K562 (cell line): ENCODE results near the gene SLAMF9. TPM values are rescaled to one million over a fixed set of nuclear protein-coding genes. Genes with fewer than 3 reads are reported as not detected.

Source experiments
- FIP1L1 ChIP-seq: fragments of 200-400 bp; formaldehyde crosslinking; IDR thresholded peaks from 2 replicates; pipeline ENCODE4 v1.6.1; 2018; ENCODE audit warnings: mild to moderate bottlenecking, low read depth, low read length; ENCODE audit not compliant: poor library complexity, severe bottlenecking
- FOXA3 ChIP-seq, 2 experiments: fragments of 450-650 bp in 1 of 2; sonication (generic) in 1 of 2; formaldehyde crosslinking; IDR thresholded peaks in 1 of 2; conservative IDR thresholded peaks in 1 of 2; 2 replicates each; pipeline versions ENCODE4 v1.4.0 to v1.8.0; 2020 to 2022; ENCODE audit warnings: mild to moderate bottlenecking in 2 of 2, missing genetic modification reagents in 1 of 2
- FOXK2 ChIP-seq, 2 experiments: fragments of 450-650 bp; IDR thresholded peaks in 1 of 2; conservative IDR thresholded peaks in 1 of 2; 2 replicates each; pipeline ENCODE4 v1.6.1; 2016; ENCODE audit warnings: low read depth in 2 of 2, mild to moderate bottlenecking in 1 of 2
- MTA1 ChIP-seq: fragments of 450-650 bp; IDR thresholded peaks from 2 replicates; pipeline ENCODE4 v1.6.1; 2017; ENCODE audit warnings: borderline replicate concordance
- NCOA6 ChIP-seq: fragments of 450-650 bp; IDR thresholded peaks from 2 replicates; pipeline ENCODE4 v1.6.1; 2017; ENCODE audit warnings: mild to moderate bottlenecking
- TAF1 ChIP-seq: IDR thresholded peaks from 2 replicates; pipeline ENCODE4 v1.6.1; 2011; ENCODE audit warnings: mild to moderate bottlenecking, low read length, moderate library complexity; ENCODE audit not compliant: insufficient read depth, control insufficient read depth, severe bottlenecking; ENCODE audit errors: extremely low read depth
- TAF7 ChIP-seq: fragments of 450-650 bp; IDR thresholded peaks from 2 replicates; pipeline ENCODE4 v1.6.1; 2016; ENCODE audit warnings: missing genetic modification characterization, missing compliant biosample characterization
- TRIM28 ChIP-seq: fragments of 450-650 bp; IDR thresholded peaks from 2 replicates; pipeline ENCODE4 v1.6.1; 2017
- ZFP1 ChIP-seq: fragments of 450-650 bp; formaldehyde crosslinking; IDR thresholded peaks from 2 replicates; pipeline ENCODE4 v1.4.0; 2020; ENCODE audit warnings: mild to moderate bottlenecking, mixed read lengths
- ZNF282 ChIP-seq: sonication (generic); formaldehyde crosslinking; IDR thresholded peaks from 2 replicates; pipeline ENCODE4 v1.8.1; 2023; ENCODE audit warnings: missing genetic modification reagents
- ZNF561 ChIP-seq: fragments of 450-650 bp; formaldehyde crosslinking; conservative IDR thresholded peaks from 2 replicates; pipeline ENCODE4 v1.4.0; 2020; ENCODE audit warnings: mild to moderate bottlenecking, moderate library complexity
- polyA plus RNA-seq, 8 experiments: library from polyadenylated mRNA; depleted of rRNA in 4 of 8; stranded (reverse) in 5 of 8; unstranded in 3 of 8; fragments of >200 nt; fragmentation: Nextera tagmentation in 2 of 8; fragmentation: Illumina TruSeq in 1 of 8; extraction: Ambion mirVana in 2 of 8; extraction: Trizol in 1 of 8; gene quantifications; 2 replicates each; pipeline versions ENCODE4 v1.2.1 to v1.2.3, GENCODE V29; 2011 to 2014; ENCODE audit warnings: inconsistent platforms in 1 of 8, missing spikeins in 1 of 8
- total RNA-seq, 7 experiments: library from RNA; depleted of rRNA in 6 of 7; stranded (reverse); fragments of >200 nt in 6 of 7; fragmentation: Illumina TruSeq in 2 of 7; extraction: Trizol in 2 of 7; gene quantifications; 2 replicates each; pipeline versions ENCODE4 v1.2.1 to v1.2.3, GENCODE V29; 2011 to 2021; ENCODE audit warnings: low replicate concordance in 1 of 7
- TF ChIP-seq, protein P1 (sequence below), 2 experiments: fragments of 200-800 bp in 1 of 2; sonication (Bioruptor generic) in 1 of 2; sonication (generic) in 1 of 2; formaldehyde crosslinking in 1 of 2; IDR thresholded peaks in 1 of 2; conservative IDR thresholded peaks in 1 of 2; 2 replicates each; pipeline versions ENCODE4 v1.5.0 to v1.6.1; 2016 to 2020; ENCODE audit warnings: missing compliant biosample characterization in 1 of 2, missing genetic modification characterization in 1 of 2, missing genetic modification reagents in 1 of 2
- TF ChIP-seq, protein P2 (sequence below): fragments of 250-450 bp; sonication (Bioruptor Pico); IDR thresholded peaks from 2 replicates; pipeline ENCODE4 v1.8.0; 2021; ENCODE audit warnings: moderate library complexity, mild to moderate bottlenecking, inconsistent platforms
- TF ChIP-seq, protein P3 (sequence below), 2 experiments: fragments of 450-650 bp in 1 of 2; IDR thresholded peaks; 2 replicates each; pipeline ENCODE4 v1.6.1; 2011 to 2017; ENCODE audit warnings: low read depth in 2 of 2, antibody characterized with exemption in 1 of 2, borderline replicate concordance in 1 of 2, low read length in 1 of 2, mild to moderate bottlenecking in 1 of 2, mixed read lengths in 1 of 2; ENCODE audit not compliant: control insufficient read depth in 1 of 2
- TF ChIP-seq, protein P4 (sequence below): fragments of 250-450 bp; sonication (Bioruptor Pico); IDR thresholded peaks from 2 replicates; pipeline ENCODE4 v1.8.0; 2022; ENCODE audit warnings: moderate library complexity, mild to moderate bottlenecking, inconsistent platforms
- TF ChIP-seq, protein P5 (sequence below): sonication (generic); formaldehyde crosslinking; IDR thresholded peaks from 2 replicates; pipeline ENCODE4 v1.5.0; 2020; ENCODE audit warnings: missing genetic modification reagents

Gene SLAMF9
- total and polyA plus RNA-seq, 9 of the 15 experiments (the other 6 are each of a cell fraction or from before 2014, with no cell fraction given): 0.13 to 0.21 TPM; not detected in 7

DNA sequence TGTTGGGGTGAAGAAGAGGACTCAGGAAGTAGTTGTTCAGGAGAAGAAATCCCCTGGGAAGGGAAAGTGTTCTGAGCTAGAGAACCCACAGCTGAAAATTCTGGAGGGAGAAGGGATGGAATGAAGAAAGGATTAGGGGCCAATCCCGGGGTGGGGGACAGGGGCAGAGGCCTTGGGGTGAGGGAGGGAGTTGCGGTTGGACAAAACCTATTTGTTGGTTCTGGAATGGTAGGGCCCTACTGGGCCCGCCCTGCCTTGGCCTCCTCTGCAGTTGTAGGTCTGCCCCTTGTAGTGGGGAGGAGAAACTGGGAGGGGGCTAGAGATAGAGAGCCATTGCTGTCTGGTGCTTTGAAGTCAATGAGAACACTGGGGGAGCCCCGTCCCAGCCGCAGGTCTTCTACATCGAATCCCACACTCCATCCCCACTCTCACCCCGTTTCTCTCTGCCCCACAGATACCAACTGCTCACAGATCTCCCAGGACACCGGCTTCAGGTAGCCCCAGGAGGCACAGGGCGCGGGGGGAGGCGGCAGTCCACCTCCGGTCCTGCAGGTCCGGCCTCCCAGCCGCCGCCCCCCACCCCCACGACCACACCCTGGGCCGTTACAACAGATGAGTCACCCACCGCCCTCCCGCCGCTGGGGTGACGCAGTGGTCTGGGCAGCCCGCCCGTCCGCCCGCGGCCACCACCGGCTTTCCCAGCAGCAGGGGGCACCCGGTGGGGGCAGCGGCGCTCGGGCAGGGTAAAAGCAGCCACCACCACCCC lies 29.8 kb downstream of the SLAMF9 start (continued):
- TF ChIP-seq, protein P1, sequence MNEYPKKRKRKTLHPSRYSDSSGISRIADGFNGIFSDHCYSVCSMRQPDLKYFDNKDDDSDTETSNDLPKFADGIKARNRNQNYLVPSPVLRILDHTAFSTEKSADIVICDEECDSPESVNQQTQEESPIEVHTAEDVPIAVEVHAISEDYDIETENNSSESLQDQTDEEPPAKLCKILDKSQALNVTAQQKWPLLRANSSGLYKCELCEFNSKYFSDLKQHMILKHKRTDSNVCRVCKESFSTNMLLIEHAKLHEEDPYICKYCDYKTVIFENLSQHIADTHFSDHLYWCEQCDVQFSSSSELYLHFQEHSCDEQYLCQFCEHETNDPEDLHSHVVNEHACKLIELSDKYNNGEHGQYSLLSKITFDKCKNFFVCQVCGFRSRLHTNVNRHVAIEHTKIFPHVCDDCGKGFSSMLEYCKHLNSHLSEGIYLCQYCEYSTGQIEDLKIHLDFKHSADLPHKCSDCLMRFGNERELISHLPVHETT (CRISPR knock-in tag; conservative IDR thresholded peaks at IDR 0.05 in 1 of 2, IDR thresholded peaks at IDR 0.05 in 1 of 2): no peak; a peak in 1 of 4 replicates
- peak; percentile 71 for TF ChIP-seq TAF1
- peak; percentile 83 for TF ChIP-seq FIP1L1
- TF ChIP-seq FOXK2 (conservative IDR thresholded peaks at IDR 0.05 in 1 of 2, IDR thresholded peaks at IDR 0.05 in 1 of 2; ENCODE audit: low read depth in 2 of 2): peak in 1 of 2 experiments; percentile 68; a peak in 2 of 4 replicates
- no peak for TF ChIP-seq ZFP1
- TF ChIP-seq, protein P2, sequence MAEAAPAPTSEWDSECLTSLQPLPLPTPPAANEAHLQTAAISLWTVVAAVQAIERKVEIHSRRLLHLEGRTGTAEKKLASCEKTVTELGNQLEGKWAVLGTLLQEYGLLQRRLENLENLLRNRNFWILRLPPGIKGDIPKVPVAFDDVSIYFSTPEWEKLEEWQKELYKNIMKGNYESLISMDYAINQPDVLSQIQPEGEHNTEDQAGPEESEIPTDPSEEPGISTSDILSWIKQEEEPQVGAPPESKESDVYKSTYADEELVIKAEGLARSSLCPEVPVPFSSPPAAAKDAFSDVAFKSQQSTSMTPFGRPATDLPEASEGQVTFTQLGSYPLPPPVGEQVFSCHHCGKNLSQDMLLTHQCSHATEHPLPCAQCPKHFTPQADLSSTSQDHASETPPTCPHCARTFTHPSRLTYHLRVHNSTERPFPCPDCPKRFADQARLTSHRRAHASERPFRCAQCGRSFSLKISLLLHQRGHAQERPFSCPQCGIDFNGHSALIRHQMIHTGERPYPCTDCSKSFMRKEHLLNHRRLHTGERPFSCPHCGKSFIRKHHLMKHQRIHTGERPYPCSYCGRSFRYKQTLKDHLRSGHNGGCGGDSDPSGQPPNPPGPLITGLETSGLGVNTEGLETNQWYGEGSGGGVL: no peak
- TF ChIP-seq, protein P3, sequence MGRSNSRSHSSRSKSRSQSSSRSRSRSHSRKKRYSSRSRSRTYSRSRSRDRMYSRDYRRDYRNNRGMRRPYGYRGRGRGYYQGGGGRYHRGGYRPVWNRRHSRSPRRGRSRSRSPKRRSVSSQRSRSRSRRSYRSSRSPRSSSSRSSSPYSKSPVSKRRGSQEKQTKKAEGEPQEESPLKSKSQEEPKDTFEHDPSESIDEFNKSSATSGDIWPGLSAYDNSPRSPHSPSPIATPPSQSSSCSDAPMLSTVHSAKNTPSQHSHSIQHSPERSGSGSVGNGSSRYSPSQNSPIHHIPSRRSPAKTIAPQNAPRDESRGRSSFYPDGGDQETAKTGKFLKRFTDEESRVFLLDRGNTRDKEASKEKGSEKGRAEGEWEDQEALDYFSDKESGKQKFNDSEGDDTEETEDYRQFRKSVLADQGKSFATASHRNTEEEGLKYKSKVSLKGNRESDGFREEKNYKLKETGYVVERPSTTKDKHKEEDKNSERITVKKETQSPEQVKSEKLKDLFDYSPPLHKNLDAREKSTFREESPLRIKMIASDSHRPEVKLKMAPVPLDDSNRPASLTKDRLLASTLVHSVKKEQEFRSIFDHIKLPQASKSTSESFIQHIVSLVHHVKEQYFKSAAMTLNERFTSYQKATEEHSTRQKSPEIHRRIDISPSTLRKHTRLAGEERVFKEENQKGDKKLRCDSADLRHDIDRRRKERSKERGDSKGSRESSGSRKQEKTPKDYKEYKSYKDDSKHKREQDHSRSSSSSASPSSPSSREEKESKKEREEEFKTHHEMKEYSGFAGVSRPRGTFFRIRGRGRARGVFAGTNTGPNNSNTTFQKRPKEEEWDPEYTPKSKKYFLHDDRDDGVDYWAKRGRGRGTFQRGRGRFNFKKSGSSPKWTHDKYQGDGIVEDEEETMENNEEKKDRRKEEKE (IDR thresholded peaks at IDR 0.05; ENCODE audit: borderline replicate concordance in 1 of 2, control insufficient read depth in 1 of 2, low read depth in 2 of 2, low read length in 1 of 2): 0 out of 4 replicates have a peak, but pooled peaks of 1 of the 2 experiments have one; percentile 21
- TF ChIP-seq MTA1: peak; percentile 42; the same call in 1 of the 2 replicates
- no peak for TF ChIP-seq TAF7 (tag)
- TF ChIP-seq, protein P4, sequence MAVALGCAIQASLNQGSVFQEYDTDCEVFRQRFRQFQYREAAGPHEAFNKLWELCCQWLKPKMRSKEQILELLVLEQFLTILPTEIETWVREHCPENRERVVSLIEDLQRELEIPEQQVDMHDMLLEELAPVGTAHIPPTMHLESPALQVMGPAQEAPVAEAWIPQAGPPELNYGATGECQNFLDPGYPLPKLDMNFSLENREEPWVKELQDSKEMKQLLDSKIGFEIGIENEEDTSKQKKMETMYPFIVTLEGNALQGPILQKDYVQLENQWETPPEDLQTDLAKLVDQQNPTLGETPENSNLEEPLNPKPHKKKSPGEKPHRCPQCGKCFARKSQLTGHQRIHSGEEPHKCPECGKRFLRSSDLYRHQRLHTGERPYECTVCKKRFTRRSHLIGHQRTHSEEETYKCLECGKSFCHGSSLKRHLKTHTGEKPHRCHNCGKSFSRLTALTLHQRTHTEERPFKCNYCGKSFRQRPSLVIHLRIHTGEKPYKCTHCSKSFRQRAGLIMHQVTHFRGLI: no peak
- no peak for TF ChIP-seq TRIM28
- no peak for TF ChIP-seq FOXA3 (CRISPR knock-in tag; conservative IDR thresholded peaks at IDR 0.05 in 1 of 2, IDR thresholded peaks at IDR 0.05 in 1 of 2)
- TF ChIP-seq ZNF282 (CRISPR knock-in tag): no peak
- TF ChIP-seq, protein P5, sequence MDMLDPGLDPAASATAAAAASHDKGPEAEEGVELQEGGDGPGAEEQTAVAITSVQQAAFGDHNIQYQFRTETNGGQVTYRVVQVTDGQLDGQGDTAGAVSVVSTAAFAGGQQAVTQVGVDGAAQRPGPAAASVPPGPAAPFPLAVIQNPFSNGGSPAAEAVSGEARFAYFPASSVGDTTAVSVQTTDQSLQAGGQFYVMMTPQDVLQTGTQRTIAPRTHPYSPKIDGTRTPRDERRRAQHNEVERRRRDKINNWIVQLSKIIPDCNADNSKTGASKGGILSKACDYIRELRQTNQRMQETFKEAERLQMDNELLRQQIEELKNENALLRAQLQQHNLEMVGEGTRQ (CRISPR knock-in tag): no peak
- TF ChIP-seq NCOA6: no peak
- no peak for TF ChIP-seq ZNF561
